GM15510 (cell line): Measurements from ENCODE around the gene TAS1R3.

ENCODE experiments used
- POLR2A ChIP-seq: IDR thresholded peaks from 3 replicates; pipeline ENCODE4 v1.6.1; 2011; ENCODE audit warnings: borderline replicate concordance; ENCODE audit not compliant: insufficient read length; ENCODE audit errors: extremely low read depth

Gene TAS1R3

DNA sequence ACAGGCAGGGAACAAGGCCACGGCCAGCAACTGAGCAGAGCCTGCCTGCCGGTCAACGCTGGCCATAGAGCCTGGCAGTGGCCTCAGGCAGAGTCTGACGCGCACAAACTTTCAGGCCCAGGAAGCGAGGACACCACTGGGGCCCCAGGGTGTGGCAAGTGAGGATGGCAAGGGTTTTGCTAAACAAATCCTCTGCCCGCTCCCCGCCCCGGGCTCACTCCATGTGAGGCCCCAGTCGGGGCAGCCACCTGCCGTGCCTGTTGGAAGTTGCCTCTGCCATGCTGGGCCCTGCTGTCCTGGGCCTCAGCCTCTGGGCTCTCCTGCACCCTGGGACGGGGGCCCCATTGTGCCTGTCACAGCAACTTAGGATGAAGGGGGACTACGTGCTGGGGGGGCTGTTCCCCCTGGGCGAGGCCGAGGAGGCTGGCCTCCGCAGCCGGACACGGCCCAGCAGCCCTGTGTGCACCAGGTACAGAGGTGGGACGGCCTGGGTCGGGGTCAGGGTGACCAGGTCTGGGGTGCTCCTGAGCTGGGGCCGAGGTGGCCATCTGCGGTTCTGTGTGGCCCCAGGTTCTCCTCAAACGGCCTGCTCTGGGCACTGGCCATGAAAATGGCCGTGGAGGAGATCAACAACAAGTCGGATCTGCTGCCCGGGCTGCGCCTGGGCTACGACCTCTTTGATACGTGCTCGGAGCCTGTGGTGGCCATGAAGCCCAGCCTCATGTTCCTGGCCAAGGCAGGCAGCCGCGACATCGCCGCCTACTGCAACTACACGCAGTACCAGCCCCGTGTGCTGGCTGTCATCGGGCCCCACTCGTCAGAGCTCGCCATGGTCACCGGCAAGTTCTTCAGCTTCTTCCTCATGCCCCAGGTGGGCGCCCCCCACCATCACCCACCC lies at the start of gene TAS1R3:
Gene TAS1R3, plus strand, starts transcription at position 213 of the 898 bp plus-strand sequence. Its CDS starts 66 bp downstream, at position 279.
- TF ChIP-seq POLR2A = no peak

DNA sequence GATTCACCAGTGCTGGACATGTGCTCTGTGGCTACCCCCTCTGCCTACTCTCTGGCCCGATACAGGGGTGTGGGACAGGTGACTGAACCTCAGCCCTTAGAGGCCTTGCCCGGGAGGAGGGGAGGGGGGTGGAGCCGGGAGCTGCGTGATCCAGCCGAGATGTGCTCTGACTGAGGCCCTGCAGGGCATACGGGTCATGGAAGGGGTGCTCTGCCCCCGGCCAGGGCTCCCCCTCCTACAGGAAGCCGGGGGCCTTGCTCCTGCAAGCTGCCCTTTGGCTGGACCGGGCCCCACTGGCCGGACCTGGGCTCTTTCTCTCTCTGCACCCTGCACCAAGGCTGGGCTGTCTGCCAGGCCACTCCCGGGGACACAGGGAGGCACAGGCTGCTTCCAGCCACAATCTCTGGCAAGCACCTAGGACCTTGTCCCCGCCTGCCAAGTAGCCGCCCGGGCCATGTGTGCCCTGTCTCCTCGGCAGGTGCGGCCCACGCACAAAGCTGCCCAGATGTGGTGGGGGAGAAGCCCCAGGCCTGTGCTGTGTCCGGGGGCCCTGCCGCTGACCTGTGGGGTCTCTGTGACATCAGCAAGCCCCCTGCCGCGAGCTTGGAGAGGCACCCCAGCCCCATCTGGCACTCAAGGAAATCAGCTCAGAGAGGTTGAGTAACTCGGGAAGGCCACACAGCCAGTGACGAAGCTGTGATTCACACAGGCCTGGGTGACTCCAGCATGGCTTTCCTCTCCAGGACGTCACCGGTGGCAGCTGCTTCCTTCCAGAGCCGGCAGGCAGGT lies 49.4 kb upstream of the TAS1R3 start:
- TF ChIP-seq POLR2A = no peak

DNA sequence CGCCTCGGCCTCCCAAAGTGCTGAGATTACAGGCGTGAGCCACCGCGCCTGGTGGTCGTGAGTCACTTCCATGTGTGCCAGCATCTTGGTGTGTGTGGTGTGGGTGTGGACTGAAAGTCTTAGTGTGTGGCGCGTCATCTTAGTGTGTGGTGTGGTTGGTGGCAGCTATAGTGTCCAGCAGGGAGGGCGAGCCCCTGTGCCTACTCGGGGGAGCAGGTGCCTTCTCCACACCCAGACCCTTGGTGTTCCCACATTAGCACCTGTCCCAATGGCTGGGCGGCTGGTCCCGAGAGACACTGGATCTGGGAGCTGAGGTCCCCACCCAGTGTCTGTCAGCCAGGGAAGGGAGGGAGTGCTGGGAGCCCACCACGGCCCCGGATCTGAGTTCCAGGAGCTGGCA lies 48.1 kb upstream of the TAS1R3 start:
- TF ChIP-seq POLR2A = no peak

DNA sequence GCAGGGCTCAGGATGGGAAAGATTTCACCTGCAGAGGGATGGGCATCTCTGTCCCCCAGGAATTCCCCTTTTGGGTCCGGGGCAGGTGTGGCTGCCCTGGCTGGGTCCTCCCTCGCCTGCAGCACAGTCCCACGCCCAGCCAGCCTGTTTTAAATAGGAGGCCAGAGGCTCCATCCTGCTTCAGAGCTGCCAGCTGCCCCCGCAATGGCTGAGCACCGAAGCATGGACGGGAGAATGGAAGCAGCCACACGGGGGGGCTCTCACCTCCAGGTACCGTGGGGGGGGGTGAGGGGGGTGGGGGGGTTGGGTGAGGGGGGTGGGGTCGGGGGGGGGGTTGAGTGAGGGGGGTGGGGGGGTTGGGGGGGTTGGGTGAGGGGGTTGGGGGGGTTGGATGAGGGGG lies 47.3 kb upstream of the TAS1R3 start:
- TF ChIP-seq POLR2A = no peak

DNA sequence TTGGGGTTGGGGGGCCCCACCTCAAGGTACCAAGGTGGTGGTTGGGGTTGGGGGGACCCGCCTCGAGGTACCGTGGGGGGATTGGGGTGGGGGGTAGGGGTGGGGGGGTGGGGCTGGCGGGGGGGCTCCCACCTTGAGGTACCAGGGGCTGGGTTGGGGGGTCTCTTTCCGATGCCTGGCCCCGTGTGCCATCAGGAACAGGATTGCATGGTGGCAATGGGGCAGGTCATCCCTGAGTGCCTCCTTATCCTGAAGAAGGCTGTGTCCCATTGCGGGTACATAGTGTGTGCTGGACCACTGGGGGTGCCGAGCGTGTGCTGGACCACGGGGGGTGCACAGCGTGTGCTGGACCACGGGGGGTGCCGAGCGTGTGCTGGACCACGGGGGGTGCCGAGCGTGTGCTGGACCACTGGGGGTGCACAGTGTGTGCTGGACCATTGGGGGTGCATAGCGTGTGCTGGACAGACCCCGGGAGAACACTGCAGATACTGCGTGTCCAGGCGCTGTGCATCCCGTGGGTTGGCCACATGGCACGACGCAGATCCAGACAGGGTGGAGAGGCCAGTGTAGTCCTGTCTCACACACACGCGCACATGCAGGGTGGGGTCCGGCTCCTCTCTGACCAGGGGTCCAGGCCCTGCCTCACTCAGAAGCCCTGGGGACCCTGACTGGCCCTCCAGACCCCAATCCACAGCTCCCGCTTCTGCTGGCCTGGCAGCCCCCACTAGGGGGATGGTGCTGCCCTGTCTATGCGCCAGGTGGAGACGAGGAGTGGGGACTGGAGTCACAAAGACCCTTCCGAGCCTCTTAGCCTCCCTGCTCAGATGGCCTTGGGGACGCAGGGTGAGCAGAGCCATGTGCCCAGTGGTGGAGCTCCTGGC lies 46.6 kb upstream of the TAS1R3 start:
- no peak for TF ChIP-seq POLR2A

DNA sequence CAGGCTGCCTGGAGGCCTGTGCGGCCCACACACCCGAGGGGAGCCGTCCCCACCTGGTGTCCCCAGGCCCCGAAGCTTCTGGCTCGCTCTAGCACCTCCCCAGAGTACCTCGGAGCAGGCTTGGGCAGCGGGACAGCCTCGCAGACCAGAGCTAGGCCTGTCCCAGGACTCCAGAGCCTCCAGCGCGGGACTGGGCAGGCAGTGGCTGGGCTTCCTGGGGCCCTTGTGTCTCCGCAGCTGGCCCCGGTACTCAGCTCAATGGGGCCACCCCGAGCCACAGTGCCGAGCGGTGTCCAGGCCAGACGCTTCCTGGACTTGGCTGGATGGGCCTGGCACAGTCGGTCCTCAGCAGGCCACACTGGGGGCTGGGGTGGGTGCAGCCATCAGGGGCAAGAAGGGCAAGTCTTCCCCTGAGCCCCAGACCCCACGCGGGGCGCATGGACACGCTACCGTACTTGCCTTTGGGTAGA lies 45.9 kb upstream of the TAS1R3 start:
- no peak for TF ChIP-seq POLR2A

DNA sequence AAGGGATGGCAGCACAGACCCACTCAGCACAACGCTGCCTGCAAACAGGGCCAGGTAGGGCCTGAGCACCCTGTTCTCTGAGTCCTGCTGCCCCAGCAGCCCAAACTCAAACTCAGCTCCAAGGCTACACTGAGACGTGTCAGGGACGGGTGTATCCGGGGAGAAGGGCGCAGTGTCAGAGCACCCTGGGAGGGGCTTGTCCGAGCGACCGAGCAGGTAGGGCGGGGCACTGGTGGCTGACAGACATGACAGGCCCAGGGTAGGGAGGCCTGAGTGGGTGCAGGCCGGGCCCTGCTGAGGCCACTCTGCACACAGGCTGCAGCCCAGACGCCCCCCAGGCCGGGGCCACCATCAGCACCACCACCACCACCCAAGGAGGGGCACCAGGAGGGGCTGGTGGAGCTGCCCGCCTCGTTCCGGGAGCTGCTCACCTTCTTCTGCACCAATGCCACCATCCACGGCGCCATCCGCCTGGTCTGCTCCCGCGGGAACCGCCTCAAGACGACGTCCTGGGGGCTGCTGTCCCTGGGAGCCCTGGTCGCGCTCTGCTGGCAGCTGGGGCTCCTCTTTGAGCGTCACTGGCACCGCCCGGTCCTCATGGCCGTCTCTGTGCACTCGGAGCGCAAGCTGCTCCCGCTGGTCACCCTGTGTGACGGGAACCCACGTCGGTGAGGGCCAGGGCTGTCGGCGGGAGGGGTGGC lies 45.3 kb upstream of the TAS1R3 start:
- TF ChIP-seq POLR2A = no peak

DNA sequence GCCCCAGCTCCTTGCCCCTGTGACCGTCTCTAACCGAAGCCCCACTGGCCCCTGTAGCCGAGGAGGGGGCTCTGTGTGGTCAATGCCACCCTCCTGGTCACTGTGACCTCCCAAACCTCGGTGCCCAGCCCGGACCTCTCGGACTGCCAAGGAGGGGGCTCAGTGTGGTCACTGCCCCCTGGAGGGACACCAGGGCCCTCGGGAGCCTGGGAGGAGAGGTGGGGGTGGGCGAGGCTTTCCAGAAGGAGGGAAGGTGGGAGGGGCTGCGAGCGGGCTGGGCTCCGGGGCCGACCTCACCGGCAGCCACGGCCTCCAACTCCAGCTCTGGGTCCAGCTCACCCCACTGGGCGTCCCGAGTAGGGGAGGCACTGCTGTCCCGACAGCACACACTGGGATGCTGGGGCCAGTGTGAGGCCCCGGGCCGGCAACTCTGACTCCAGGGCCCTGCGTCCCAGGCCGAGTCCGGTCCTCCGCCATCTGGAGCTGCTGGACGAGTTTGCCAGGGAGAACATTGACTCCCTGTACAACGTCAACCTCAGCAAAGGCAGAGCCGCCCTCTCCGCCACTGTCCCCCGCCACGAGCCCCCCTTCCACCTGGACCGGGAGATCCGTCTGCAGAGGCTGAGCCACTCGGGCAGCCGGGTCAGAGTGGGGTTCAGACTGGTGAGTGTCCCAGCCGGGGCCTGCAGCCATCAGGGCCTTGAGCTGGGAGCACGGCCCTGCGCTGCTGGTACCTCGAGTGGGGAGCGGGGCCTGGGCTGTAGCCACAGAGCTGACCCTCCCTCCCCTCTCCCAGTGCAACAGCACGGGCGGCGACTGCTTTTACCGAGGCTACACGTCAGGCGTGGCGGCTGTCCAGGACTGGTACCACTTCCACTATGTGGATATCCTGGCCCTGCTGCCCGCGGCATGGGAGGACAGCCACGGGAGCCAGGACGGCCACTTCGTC lies 44.5 kb upstream of the TAS1R3 start:
- TF ChIP-seq POLR2A = no peak

DNA sequence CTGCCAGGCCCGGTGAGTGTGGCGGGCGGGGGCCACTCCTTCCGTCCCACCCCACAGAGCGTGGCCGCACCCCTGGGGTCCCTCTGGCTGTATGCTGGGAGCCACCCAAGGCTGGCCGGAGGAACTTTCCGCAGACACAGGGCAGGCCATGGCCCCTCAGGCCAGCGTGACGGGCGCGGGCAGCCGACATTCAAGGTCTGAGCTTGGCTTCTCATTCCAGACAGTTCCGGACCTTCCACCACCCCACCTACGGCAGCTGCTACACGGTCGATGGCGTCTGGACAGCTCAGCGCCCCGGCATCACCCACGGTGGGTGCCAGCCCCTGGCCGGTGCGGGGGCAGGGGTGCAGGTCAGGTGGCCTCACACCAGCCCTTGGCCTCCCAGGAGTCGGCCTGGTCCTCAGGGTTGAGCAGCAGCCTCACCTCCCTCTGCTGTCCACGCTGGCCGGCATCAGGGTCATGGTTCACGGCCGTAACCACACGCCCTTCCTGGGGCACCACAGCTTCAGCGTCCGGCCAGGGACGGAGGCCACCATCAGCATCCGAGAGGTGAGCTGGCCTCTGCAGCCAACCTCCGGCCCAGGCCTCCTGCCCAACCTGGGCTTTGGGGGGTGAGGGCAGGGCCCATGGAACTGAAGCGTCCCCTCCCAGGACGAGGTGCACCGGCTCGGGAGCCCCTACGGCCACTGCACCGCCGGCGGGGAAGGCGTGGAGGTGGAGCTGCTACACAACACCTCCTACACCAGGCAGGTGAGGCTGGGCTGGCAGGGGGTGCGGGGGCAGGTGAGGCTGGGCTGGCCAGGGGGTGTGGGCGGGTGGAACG lies 43.6 kb upstream of the TAS1R3 start:
- TF ChIP-seq POLR2A = no peak

DNA sequence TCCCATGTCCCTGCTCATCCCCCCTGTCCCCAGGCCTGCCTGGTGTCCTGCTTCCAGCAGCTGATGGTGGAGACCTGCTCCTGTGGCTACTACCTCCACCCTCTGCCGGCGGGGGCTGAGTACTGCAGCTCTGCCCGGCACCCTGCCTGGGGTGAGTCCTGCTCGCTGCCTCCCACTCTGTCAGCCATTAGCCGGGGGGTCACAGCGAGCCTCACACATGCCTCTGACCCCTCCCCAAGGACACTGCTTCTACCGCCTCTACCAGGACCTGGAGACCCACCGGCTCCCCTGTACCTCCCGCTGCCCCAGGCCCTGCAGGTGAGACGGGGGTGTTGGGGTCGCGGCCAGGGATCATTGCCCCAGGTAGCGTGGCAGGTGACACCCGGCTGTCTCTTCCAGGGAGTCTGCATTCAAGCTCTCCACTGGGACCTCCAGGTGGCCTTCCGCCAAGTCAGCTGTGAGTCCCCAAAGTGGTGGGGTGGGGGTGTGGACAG lies 40.8 kb upstream of the TAS1R3 start:
- no peak for TF ChIP-seq POLR2A

DNA sequence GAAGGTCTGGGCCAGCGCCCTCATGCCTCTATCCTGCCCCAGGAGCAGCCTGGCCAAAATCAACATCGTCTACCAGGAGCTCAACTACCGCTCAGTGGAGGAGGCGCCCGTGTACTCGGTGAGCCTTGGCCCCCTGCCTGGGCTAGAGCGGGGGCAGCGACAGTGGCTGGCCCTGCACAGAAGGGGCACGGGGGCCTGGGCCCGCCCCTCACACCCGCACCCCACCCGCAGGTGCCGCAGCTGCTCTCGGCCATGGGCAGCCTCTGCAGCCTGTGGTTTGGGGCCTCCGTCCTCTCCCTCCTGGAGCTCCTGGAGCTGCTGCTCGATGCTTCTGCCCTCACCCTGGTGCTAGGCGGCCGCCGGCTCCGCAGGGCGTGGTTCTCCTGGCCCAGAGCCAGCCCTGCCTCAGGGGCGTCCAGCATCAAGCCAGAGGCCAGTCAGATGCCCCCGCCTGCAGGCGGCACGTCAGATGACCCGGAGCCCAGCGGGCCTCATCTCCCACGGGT lies 40.0 kb upstream of the TAS1R3 start:
- TF ChIP-seq POLR2A = no peak
